Esophagus mucosa (tissue), 1 donor: ENCODE measurements around the gene FAM149B1. TPM values are rescaled to one million over a fixed set of nuclear protein-coding genes. Genes with fewer than 3 reads are reported as not detected.
"Not testable (repeated sequence)": the region's sequence is repeated elsewhere in the genome, so short reads cannot be mapped to it uniquely, and the experiment has no call there.

ENCODE experiments used
- ATAC-seq: fragments of 200-7000 bp; cut with Tn5 transposase; one replicate; pipeline ENCODE4 v1.9.1; 2020
- total RNA-seq: library from RNA; stranded (reverse); gene quantifications from one replicate; pipeline ENCODE4 v1.2.4, GENCODE V29; 2023
- donor health status: DM: yes; HTN: yes; CAD: no.

The FAM149B1 gene
- total RNA-seq, 1 donor from 2014 or later: 14.4 TPM

GRCh38 chr10:73233883-73234282 is 66.0 kb downstream of the FAM149B1 start:
- ATAC-seq: no peak

- no peak for ATAC-seq
Observed at GRCh38 chr10:73234695-73235094, 66.8 kb downstream of the FAM149B1 start.

- ATAC-seq: no peak
Observed at GRCh38 chr10:73238990-73239566, 71.2 kb downstream of the FAM149B1 start.

GRCh38 chr10:73239908-73240307 is 72.0 kb downstream of the FAM149B1 start:
- ATAC-seq: no peak

- no peak for ATAC-seq
Observed at GRCh38 chr10:73244866-73245477, 77.1 kb downstream of the FAM149B1 start.

GRCh38 chr10:73246322-73246645 is 78.4 kb downstream of the FAM149B1 start:
- no peak for ATAC-seq

- peak; percentile 91 for ATAC-seq
Observed at GRCh38 chr10:73246646-73247508, 79.0 kb downstream of the FAM149B1 start, which contains the start of gene DNAJC9. Gene DNAJC9, minus strand, starts transcription at chr10:73247255. Its CDS starts 66 bp downstream, at chr10:73247189.

- ATAC-seq: no peak
Observed at GRCh38 chr10:73247509-73248258, 79.8 kb downstream of the FAM149B1 start.

GRCh38 chr10:73248259-73248724 is 80.4 kb downstream of the FAM149B1 start:
- ATAC-seq: no peak

GRCh38 chr10:73251683-73252444 is 83.9 kb downstream of the FAM149B1 start:
- peak; percentile 79 for ATAC-seq

GRCh38 chr10:73252445-73253224 is 84.7 kb downstream of the FAM149B1 start, which contains the start of gene MRPS16:
Gene MRPS16, minus strand, starts transcription at chr10:73252644. Its CDS starts 162 bp downstream, at chr10:73252482.
- peak; percentile 98 for ATAC-seq

GRCh38 chr10:73253225-73253555 is 85.3 kb downstream of the FAM149B1 start:
- peak; percentile 3 for ATAC-seq

- ATAC-seq: not testable (repeated sequence)
Observed at GRCh38 chr10:73258612-73259011, 90.7 kb downstream of the FAM149B1 start.

GRCh38 chr10:73261362-73261995 is 93.6 kb downstream of the FAM149B1 start:
- ATAC-seq: no peak

GRCh38 chr10:73262105-73262730 is 94.3 kb downstream of the FAM149B1 start:
- ATAC-seq: peak; percentile 91

- no peak for ATAC-seq
Observed at GRCh38 chr10:73262880-73263555, 95.1 kb downstream of the FAM149B1 start.

- ATAC-seq: no peak
Observed at GRCh38 chr10:73263693-73264347, 95.9 kb downstream of the FAM149B1 start.

- ATAC-seq: no peak
Observed at GRCh38 chr10:73264423-73264822, 96.5 kb downstream of the FAM149B1 start.

- no peak for ATAC-seq
Observed at GRCh38 chr10:73281097-73281496, 113.2 kb downstream of the FAM149B1 start.
